IMR-90 (cell line): Measurements from ENCODE around the gene PIK3R3.

ENCODE experiments used
- BHLHE40 ChIP-seq: fragments of 150-350 bp; IDR thresholded peaks from 2 replicates; pipeline ENCODE4 v1.6.1; 2016; ENCODE audit warnings: mild to moderate bottlenecking, low read depth, low read length
- CEBPB ChIP-seq: IDR thresholded peaks from 2 replicates; pipeline ENCODE4 v1.6.1; 2012; ENCODE audit warnings: low read depth, low read length, improper control_type of control experiment
- CHD1 ChIP-seq: IDR thresholded peaks from 2 replicates; pipeline ENCODE4 v1.6.1; 2012; ENCODE audit warnings: low read depth, low read length, improper control_type of control experiment
- FOS ChIP-seq: fragments of 150-350 bp; IDR thresholded peaks from 2 replicates; pipeline ENCODE4 v1.6.1; 2016; ENCODE audit warnings: low read depth, low read length
- MXI1 ChIP-seq: IDR thresholded peaks from 2 replicates; pipeline ENCODE4 v1.6.1; 2012; ENCODE audit warnings: low read depth, mild to moderate bottlenecking, low read length, moderate library complexity, borderline replicate concordance
- POLR2A ChIP-seq: IDR thresholded peaks from 2 replicates; pipeline ENCODE4 v1.6.1; 2012; ENCODE audit warnings: mild to moderate bottlenecking, low read depth, low read length
- RAD21 ChIP-seq: IDR thresholded peaks from 2 replicates; pipeline ENCODE4 v1.6.1; 2012; ENCODE audit warnings: low read length, improper control_type of control experiment
- RCOR1 ChIP-seq: IDR thresholded peaks from 2 replicates; pipeline ENCODE4 v1.6.1; 2012; ENCODE audit warnings: mild to moderate bottlenecking, low read length, improper control_type of control experiment; ENCODE audit not compliant: insufficient replicate concordance
- RFX5 ChIP-seq: IDR thresholded peaks from 2 replicates; pipeline ENCODE4 v1.8.0; 2012; ENCODE audit warnings: low read depth, mild to moderate bottlenecking, low read length, moderate library complexity
- SMC3 ChIP-seq: fragments of 150-350 bp; IDR thresholded peaks from 2 replicates; pipeline ENCODE4 v1.6.1; 2016; ENCODE audit warnings: low read depth, mild to moderate bottlenecking, antibody characterized with exemption, low read length, moderate library complexity
- USF2 ChIP-seq: fragments of 150-350 bp; IDR thresholded peaks from 2 replicates; pipeline ENCODE4 v1.6.1; 2017; ENCODE audit warnings: mild to moderate bottlenecking, antibody characterized with exemption, low read length, low read depth
- TF ChIP-seq, protein P1 (sequence below): conservative IDR thresholded peaks from 2 replicates; pipeline ENCODE4 v1.5.1; 2012; ENCODE audit warnings: mild to moderate bottlenecking, low read depth, low read length, improper control_type of control experiment
- TF ChIP-seq, protein P2 (sequence below): fragments of 150-350 bp; IDR thresholded peaks from 2 replicates; pipeline ENCODE4 v1.6.1; 2016; ENCODE audit warnings: low read depth, mild to moderate bottlenecking, low read length, moderate library complexity, borderline replicate concordance

- TF ChIP-seq, protein P1, sequence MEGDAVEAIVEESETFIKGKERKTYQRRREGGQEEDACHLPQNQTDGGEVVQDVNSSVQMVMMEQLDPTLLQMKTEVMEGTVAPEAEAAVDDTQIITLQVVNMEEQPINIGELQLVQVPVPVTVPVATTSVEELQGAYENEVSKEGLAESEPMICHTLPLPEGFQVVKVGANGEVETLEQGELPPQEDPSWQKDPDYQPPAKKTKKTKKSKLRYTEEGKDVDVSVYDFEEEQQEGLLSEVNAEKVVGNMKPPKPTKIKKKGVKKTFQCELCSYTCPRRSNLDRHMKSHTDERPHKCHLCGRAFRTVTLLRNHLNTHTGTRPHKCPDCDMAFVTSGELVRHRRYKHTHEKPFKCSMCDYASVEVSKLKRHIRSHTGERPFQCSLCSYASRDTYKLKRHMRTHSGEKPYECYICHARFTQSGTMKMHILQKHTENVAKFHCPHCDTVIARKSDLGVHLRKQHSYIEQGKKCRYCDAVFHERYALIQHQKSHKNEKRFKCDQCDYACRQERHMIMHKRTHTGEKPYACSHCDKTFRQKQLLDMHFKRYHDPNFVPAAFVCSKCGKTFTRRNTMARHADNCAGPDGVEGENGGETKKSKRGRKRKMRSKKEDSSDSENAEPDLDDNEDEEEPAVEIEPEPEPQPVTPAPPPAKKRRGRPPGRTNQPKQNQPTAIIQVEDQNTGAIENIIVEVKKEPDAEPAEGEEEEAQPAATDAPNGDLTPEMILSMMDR: no peak
- TF ChIP-seq POLR2A (no peak), RCOR1 (no peak), SMC3 (no peak), MXI1 (no peak), BHLHE40 (no peak), FOS (no peak), CEBPB (no peak), USF2 (no peak), RAD21 (no peak), CHD1 (no peak), RFX5 (no peak)
- TF ChIP-seq, protein P2, sequence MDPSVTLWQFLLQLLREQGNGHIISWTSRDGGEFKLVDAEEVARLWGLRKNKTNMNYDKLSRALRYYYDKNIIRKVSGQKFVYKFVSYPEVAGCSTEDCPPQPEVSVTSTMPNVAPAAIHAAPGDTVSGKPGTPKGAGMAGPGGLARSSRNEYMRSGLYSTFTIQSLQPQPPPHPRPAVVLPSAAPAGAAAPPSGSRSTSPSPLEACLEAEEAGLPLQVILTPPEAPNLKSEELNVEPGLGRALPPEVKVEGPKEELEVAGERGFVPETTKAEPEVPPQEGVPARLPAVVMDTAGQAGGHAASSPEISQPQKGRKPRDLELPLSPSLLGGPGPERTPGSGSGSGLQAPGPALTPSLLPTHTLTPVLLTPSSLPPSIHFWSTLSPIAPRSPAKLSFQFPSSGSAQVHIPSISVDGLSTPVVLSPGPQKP: no peak
Measured at GRCh38 chr1:46169811-46170454, 37.5 kb upstream of the PIK3R3 start.
